ENCODE results near the gene NR1I2. TPM values are rescaled to one million over a fixed set of nuclear protein-coding genes. Genes with fewer than 3 reads are reported as not detected.

The NR1I2 gene
- total and polyA plus RNA-seq, 9 of the 15 experiments (the other 6 are each of a cell fraction or from before 2014, with no cell fraction given) = not detected

DNA sequence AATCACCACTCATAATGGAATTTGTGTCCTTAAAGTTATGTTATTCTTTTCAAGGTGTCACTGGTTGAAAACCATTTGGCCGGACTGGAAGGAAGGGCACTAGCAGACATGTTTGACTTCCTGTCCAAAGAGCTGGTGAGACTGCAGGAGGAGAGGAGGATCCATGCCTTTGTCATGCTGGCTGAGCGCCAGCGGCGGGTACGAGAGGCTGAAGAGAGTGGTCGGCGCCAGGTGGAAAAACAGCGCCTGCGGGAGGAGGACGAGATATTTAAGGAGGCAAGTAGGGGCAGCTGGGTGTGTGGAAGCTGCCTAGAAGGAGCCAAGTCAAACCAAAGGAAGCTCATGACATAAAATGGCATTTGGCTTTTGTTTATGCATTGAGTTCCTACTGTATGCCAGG, 38.0 kb upstream of the NR1I2 start:
- Histone ChIP-seq H3K4me1 (replicated peaks in 1 of 2; ENCODE audit: control insufficient read depth in 2 of 2, insufficient read depth in 2 of 2, low read length in 2 of 2) (no peaks in the 10 kb centered on the region), H3K4me3 (no peak overlapping the region), H2AFZ (ENCODE audit: low read depth, low read length) (peak overlapping the region; percentile 16; the same call in 1 of the 2 replicates), H3K79me2 (ENCODE audit: control insufficient read depth, insufficient read depth, low read length) (no peaks in the 10 kb centered on the region), H3K27me3 (ENCODE audit: control insufficient read depth in 2 of 2, insufficient read depth in 2 of 2, low read length in 2 of 2) (peaks cover 7 to 9% of the 10 kb centered on the region in 2 experiments; a peak in 4 of 5 replicates), H4K20me1 (replicated peaks; ENCODE audit: control insufficient read depth, insufficient read depth, low read length) (no peaks in the 10 kb centered on the region), H3K27ac (ENCODE audit: extremely low read depth, low read depth, low read length) (no peak overlapping the region), H3K36me3 (ENCODE audit: control insufficient read depth, insufficient read depth, low read length) (no peaks in the 10 kb centered on the region), H3K9ac (ENCODE audit: insufficient read depth in 1 of 2, low read depth in 2 of 2, low read length in 2 of 2) (no peak overlapping the region), H3K4me2 (ENCODE audit: insufficient read depth, low read length) (no peak overlapping the region; the same call in 1 of the 2 replicates), H3K9me1 (ENCODE audit: control insufficient read depth, insufficient read depth, low read length) (no peaks in the 10 kb centered on the region), H3K9me3 (replicated peaks; ENCODE audit: control insufficient read depth, insufficient read depth, low read depth, low read length) (no peaks in the 10 kb centered on the region)
- ChIA-PET POLR2A (interaction anchor here (0.6 kb wide), 1 partner anchor 391 kb away, joined by 3 read pairs; no protein-coding TSS in a partner anchor), CTCF (ENCODE audit: low intra/inter-chr PET ratio) (no interaction called here)
- DNase-seq (ENCODE audit: extremely low read depth in 1 of 4, low spot score in 3 of 4) (peak in 1 of 4 experiments; percentile 9), ATAC-seq (no peak), FAIRE-seq (no peak)
- BruUV-seq (replicated peaks) = no TSS peak
- TF ChIP-seq RBM17 (IDR thresholded peaks at IDR 0.05; ENCODE audit: borderline replicate concordance, low read depth, low read length) (no peak), NFIC (IDR thresholded peaks at IDR 0.05) (peak; percentile 40)
- TF ChIP-seq, protein P1, sequence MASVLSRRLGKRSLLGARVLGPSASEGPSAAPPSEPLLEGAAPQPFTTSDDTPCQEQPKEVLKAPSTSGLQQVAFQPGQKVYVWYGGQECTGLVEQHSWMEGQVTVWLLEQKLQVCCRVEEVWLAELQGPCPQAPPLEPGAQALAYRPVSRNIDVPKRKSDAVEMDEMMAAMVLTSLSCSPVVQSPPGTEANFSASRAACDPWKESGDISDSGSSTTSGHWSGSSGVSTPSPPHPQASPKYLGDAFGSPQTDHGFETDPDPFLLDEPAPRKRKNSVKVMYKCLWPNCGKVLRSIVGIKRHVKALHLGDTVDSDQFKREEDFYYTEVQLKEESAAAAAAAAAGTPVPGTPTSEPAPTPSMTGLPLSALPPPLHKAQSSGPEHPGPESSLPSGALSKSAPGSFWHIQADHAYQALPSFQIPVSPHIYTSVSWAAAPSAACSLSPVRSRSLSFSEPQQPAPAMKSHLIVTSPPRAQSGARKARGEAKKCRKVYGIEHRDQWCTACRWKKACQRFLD (CRISPR knock-in tag; IDR thresholded peaks at IDR 0.05) = no peak
- TF ChIP-seq, protein P2, sequence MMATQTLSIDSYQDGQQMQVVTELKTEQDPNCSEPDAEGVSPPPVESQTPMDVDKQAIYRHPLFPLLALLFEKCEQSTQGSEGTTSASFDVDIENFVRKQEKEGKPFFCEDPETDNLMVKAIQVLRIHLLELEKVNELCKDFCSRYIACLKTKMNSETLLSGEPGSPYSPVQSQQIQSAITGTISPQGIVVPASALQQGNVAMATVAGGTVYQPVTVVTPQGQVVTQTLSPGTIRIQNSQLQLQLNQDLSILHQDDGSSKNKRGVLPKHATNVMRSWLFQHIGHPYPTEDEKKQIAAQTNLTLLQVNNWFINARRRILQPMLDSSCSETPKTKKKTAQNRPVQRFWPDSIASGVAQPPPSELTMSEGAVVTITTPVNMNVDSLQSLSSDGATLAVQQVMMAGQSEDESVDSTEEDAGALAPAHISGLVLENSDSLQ (IDR thresholded peaks at IDR 0.05) = no peak
- TF ChIP-seq, protein P3, sequence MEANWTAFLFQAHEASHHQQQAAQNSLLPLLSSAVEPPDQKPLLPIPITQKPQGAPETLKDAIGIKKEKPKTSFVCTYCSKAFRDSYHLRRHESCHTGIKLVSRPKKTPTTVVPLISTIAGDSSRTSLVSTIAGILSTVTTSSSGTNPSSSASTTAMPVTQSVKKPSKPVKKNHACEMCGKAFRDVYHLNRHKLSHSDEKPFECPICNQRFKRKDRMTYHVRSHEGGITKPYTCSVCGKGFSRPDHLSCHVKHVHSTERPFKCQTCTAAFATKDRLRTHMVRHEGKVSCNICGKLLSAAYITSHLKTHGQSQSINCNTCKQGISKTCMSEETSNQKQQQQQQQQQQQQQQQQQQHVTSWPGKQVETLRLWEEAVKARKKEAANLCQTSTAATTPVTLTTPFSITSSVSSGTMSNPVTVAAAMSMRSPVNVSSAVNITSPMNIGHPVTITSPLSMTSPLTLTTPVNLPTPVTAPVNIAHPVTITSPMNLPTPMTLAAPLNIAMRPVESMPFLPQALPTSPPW (CRISPR knock-in tag; IDR thresholded peaks at IDR 0.05) = no peak
- TF ChIP-seq, protein P4, sequence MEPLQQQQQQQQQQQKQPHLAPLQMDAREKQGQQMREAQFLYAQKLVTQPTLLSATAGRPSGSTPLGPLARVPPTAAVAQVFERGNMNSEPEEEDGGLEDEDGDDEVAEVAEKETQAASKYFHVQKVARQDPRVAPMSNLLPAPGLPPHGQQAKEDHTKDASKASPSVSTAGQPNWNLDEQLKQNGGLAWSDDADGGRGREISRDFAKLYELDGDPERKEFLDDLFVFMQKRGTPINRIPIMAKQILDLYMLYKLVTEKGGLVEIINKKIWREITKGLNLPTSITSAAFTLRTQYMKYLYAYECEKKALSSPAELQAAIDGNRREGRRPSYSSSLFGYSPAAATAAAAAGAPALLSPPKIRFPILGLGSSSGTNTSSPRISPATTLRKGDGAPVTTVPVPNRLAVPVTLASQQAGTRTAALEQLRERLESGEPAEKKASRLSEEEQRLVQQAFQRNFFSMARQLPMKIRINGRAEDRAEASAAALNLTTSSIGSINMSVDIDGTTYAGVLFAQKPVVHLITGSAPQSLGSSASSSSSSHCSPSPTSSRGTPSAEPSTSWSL (CRISPR knock-in tag; IDR thresholded peaks at IDR 0.05; ENCODE audit: borderline replicate concordance) = no peak
- WGBS (ENCODE audit: insufficient coverage, low coverage, missing lambda C conversion rate) = 17% methylated on average over 10 of the region's 10 CpGs
- in situ Hi-C loops (cut with MboI) (no loop called here), intact Hi-C loops (cut with micrococcal nuclease) (no loop called here)

Data from K562 (cell line).